Astrocyte of the spinal cord (primary cell): ENCODE measurements around the gene ANXA8L1.
"Not testable (repeated sequence)": the region's sequence is repeated elsewhere in the genome, so short reads cannot be mapped to it uniquely, and the experiment has no call there.

Experiments
- DNase-seq: peaks from one replicate; pipeline ENCODE4 v3.0.0; 2011; ENCODE audit warnings: low read depth, low spot score
- H3K4me3 ChIP-seq: 2 replicates; pipeline ENCODE4 v1.5.1; 2011; ENCODE audit warnings: low read depth, mild to moderate bottlenecking, low read length, moderate library complexity
- CTCF ChIP-seq: IDR thresholded peaks from 2 replicates; pipeline ENCODE4 v1.5.1; 2012; ENCODE audit warnings: low read depth, mild to moderate bottlenecking, low read length, inconsistent platforms
- in situ Hi-C: cut with HindIII; loops from 2 replicates; pipeline ENCODE4 v1.10.0; 2017; ENCODE audit warnings: low sequenced_read_pairs

The ANXA8L1 gene

GRCh38 chr10:46375406-46375805 is at the start of gene ANXA8L1:
Gene ANXA8L1 (plus strand): TSS chr10:46375776. CDS start chr10:46375852, 76 bp downstream.
- H3K4me3 ChIP-seq, in situ Hi-C loops, DNase-seq: not testable (repeated sequence)

- no peak for DNase-seq
- in situ Hi-C loops = no loop called here
- TF ChIP-seq CTCF = no peak
- H3K4me3 ChIP-seq = no peak overlapping the region
Measured at GRCh38 chr10:46326066-46326465, 49.5 kb upstream of the ANXA8L1 start.

GRCh38 chr10:46326971-46327370 is 48.6 kb upstream of the ANXA8L1 start:
- no peak for TF ChIP-seq CTCF
- no peak overlapping the region for H3K4me3 ChIP-seq
- in situ Hi-C loops = no loop called here
- DNase-seq = no peak

- in situ Hi-C loops = no loop called here
- no peak for TF ChIP-seq CTCF
- H3K4me3 ChIP-seq = no peak overlapping the region
- no peak for DNase-seq
Measured at GRCh38 chr10:46327685-46328084, 47.9 kb upstream of the ANXA8L1 start.

- DNase-seq = no peak
- no peak overlapping the region for H3K4me3 ChIP-seq
- in situ Hi-C loops = no loop called here
- TF ChIP-seq CTCF = no peak
Measured at GRCh38 chr10:46328853-46329689, 46.5 kb upstream of the ANXA8L1 start.

GRCh38 chr10:46329690-46330016 is 45.9 kb upstream of the ANXA8L1 start:
- H3K4me3 ChIP-seq = no peak overlapping the region
- no peak for TF ChIP-seq CTCF
- peak; percentile 39 for DNase-seq
- in situ Hi-C loops = no loop called here

- no peak for DNase-seq
- no peak overlapping the region for H3K4me3 ChIP-seq
- in situ Hi-C loops = no loop called here
Measured at GRCh38 chr10:46330894-46331293, 44.7 kb upstream of the ANXA8L1 start.

GRCh38 chr10:46365484-46365883 is 10.1 kb upstream of the ANXA8L1 start:
- in situ Hi-C loops = not testable (repeated sequence)

More at GRCh38 chr10:46330894-46331293, 44.7 kb upstream of the ANXA8L1 start:
- no peak for TF ChIP-seq CTCF

GRCh38 chr10:46367209-46367608 is 8.4 kb upstream of the ANXA8L1 start:
- in situ Hi-C loops, H3K4me3 ChIP-seq, DNase-seq: not testable (repeated sequence)

More at GRCh38 chr10:46365484-46365883, 10.1 kb upstream of the ANXA8L1 start:
- not testable (repeated sequence) for H3K4me3 ChIP-seq
- peak; percentile 5 for DNase-seq

GRCh38 chr10:46367666-46368240 is 7.8 kb upstream of the ANXA8L1 start:
- in situ Hi-C loops, DNase-seq, H3K4me3 ChIP-seq: not testable (repeated sequence)

- DNase-seq, in situ Hi-C loops, H3K4me3 ChIP-seq: not testable (repeated sequence)
Measured at GRCh38 chr10:46368956-46369355, 6.6 kb upstream of the ANXA8L1 start.
